ENCODE results near the gene NEU3. TPM values are rescaled to one million over a fixed set of nuclear protein-coding genes. Genes with fewer than 3 reads are reported as not detected.

NEU3 gene
- total RNA-seq, 1 experiment from 2014 or later, result 29.0 TPM

DNA sequence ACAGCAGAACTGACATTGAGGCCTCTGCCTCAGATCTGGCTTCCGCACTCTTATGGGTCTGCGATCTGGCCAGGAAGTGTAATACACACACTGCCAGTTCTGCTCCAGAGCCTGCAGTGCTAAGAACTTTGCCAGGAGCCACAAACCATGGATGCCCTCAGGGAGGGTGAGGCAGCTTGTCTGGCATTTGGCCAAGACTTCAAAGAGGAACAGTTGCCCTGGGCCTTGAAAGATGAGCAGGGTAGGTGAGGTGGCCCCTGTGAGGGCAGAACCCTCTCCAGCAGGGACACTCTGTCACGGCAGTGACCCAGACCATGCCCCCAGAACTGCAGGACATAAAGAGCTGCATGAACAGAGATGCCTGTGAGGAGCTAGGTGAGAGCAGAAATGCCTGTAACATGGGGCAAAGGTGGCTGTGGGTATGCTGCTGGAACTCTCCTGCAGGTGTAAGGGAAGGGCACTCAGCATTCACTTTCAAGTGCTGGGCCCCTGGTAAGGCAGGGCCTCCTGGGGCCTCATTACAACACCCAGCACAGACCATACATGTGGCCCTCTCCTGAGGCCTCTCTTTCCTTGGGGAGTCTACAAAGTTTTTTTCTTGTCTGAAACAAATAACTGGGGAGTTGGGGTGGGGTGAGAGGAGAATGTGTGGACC, 47.3 kb downstream of the NEU3 start:
- DNase-seq (ENCODE audit: low read depth, low spot score), result no peak
- H3K36me3 ChIP-seq (ENCODE audit: control insufficient read depth, insufficient read depth, low read length), result no peaks in the 10 kb centered on the region
- H3K4me3 ChIP-seq (ENCODE audit: low read depth in 2 of 2, low read length in 2 of 2), result no peak overlapping the region
- H3K4me1 ChIP-seq (ENCODE audit: control insufficient read depth, insufficient read depth, low read length), result no peaks in the 10 kb centered on the region
- ChIA-PET POLR2A (no interaction called here), CTCF (interaction anchor here (0.6 to 1.1 kb wide), 3 partner anchors 104 to 333 kb away, joined by 3 to 4 read pairs (median 4); no protein-coding TSS in a partner anchor)
- in situ Hi-C loops (cut with HindIII; ENCODE audit: low pct_unique_long_range_greater_than_20kb, low sequenced_read_pairs) (no loop called here), intact Hi-C loops (cut with micrococcal nuclease; ENCODE audit: unreplicated experiment) (no loop called here)
- ATAC-seq, result peak; percentile 73
- no TSS peak for BruUV-seq (replicated peaks)
- no peak for TF ChIP-seq SIN3A (IDR thresholded peaks at IDR 0.05; ENCODE audit: borderline replicate concordance, insufficient read depth, low read depth, low read length)
- peak; percentile 60; the same call in 1 of the 2 replicates for TF ChIP-seq TCF7L2 (IDR thresholded peaks at IDR 0.05; ENCODE audit: low read depth, low read length)
- no peak overlapping the region for H3K27ac ChIP-seq (ENCODE audit: low read length)
- no peaks in the 10 kb centered on the region for H3K9me3 ChIP-seq (ENCODE audit: control insufficient read depth, insufficient read depth, low read depth, low read length)
- H3K27me3 ChIP-seq (ENCODE audit: control insufficient read depth, insufficient read depth, low read length), result no peaks in the 10 kb centered on the region

DNA sequence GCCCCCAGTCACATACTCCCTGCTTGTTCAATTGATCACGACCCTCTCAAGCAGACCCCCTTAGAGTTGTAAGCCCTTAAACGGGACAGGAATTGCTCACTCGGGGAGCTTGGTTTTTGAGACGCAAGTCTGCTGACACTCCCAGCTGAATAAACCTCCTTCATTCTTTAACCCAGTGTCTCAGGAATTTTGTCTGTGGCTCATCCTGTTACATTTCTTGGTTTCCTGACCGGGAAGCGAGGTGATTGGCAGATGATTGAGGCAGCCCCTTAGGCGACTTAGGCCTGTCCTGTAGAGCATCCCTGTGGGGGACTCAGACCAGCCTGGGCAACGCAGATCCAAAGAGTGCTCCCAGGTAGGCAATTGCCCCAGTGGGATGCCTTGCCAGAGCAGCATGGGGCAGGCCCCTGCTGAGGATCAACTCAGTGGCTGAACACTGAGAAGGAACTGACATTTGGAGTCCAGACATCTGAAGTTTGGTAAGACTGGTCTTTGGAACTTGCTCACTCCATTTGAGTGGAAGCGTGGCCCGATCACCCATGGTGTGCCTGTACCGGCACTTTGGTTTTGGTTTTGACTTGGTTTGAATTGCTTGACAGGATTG, 51.5 kb downstream of the NEU3 start:
- H3K9me3 ChIP-seq (ENCODE audit: control insufficient read depth, insufficient read depth, low read depth, low read length), result no peaks in the 10 kb centered on the region
- no peaks in the 10 kb centered on the region for H3K4me1 ChIP-seq (ENCODE audit: control insufficient read depth, insufficient read depth, low read length)
- ATAC-seq, result no peak
- in situ Hi-C loops (cut with HindIII; ENCODE audit: low pct_unique_long_range_greater_than_20kb, low sequenced_read_pairs), result no loop called here
- CTCF ChIA-PET, result no interaction called here
- intact Hi-C loops (cut with micrococcal nuclease; ENCODE audit: unreplicated experiment), result no loop called here
- H3K27me3 ChIP-seq (ENCODE audit: control insufficient read depth, insufficient read depth, low read length), result no peaks in the 10 kb centered on the region; the same call in 1 of the 2 replicates
- no peak overlapping the region for H3K27ac ChIP-seq (ENCODE audit: low read length)
- H3K36me3 ChIP-seq (ENCODE audit: control insufficient read depth, insufficient read depth, low read length), result no peaks in the 10 kb centered on the region
- BruUV-seq (replicated peaks), result no TSS peak
- no peak overlapping the region for H3K4me3 ChIP-seq (ENCODE audit: low read depth in 2 of 2, low read length in 2 of 2)
- DNase-seq (ENCODE audit: low read depth, low spot score), result no peak
- POLR2A ChIA-PET, result no interaction called here
- TF ChIP-seq POLR2AphosphoS5 (IDR thresholded peaks at IDR 0.05; ENCODE audit: low read depth, low read length) (no peak), TCF7L2 (IDR thresholded peaks at IDR 0.05; ENCODE audit: low read depth, low read length) (no peak), SIN3A (IDR thresholded peaks at IDR 0.05; ENCODE audit: borderline replicate concordance, insufficient read depth, low read depth, low read length) (no peak)
- TF ChIP-seq, protein P1, sequence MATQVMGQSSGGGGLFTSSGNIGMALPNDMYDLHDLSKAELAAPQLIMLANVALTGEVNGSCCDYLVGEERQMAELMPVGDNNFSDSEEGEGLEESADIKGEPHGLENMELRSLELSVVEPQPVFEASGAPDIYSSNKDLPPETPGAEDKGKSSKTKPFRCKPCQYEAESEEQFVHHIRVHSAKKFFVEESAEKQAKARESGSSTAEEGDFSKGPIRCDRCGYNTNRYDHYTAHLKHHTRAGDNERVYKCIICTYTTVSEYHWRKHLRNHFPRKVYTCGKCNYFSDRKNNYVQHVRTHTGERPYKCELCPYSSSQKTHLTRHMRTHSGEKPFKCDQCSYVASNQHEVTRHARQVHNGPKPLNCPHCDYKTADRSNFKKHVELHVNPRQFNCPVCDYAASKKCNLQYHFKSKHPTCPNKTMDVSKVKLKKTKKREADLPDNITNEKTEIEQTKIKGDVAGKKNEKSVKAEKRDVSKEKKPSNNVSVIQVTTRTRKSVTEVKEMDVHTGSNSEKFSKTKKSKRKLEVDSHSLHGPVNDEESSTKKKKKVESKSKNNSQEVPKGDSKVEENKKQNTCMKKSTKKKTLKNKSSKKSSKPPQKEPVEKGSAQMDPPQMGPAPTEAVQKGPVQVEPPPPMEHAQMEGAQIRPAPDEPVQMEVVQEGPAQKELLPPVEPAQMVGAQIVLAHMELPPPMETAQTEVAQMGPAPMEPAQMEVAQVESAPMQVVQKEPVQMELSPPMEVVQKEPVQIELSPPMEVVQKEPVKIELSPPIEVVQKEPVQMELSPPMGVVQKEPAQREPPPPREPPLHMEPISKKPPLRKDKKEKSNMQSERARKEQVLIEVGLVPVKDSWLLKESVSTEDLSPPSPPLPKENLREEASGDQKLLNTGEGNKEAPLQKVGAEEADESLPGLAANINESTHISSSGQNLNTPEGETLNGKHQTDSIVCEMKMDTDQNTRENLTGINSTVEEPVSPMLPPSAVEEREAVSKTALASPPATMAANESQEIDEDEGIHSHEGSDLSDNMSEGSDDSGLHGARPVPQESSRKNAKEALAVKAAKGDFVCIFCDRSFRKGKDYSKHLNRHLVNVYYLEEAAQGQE (IDR thresholded peaks at IDR 0.05; ENCODE audit: insufficient read depth in 1 of 2, low read depth in 2 of 2, low read length in 1 of 2), result no peak
- TF ChIP-seq, protein P2, sequence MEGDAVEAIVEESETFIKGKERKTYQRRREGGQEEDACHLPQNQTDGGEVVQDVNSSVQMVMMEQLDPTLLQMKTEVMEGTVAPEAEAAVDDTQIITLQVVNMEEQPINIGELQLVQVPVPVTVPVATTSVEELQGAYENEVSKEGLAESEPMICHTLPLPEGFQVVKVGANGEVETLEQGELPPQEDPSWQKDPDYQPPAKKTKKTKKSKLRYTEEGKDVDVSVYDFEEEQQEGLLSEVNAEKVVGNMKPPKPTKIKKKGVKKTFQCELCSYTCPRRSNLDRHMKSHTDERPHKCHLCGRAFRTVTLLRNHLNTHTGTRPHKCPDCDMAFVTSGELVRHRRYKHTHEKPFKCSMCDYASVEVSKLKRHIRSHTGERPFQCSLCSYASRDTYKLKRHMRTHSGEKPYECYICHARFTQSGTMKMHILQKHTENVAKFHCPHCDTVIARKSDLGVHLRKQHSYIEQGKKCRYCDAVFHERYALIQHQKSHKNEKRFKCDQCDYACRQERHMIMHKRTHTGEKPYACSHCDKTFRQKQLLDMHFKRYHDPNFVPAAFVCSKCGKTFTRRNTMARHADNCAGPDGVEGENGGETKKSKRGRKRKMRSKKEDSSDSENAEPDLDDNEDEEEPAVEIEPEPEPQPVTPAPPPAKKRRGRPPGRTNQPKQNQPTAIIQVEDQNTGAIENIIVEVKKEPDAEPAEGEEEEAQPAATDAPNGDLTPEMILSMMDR (IDR thresholded peaks at IDR 0.05), result no peak

DNA sequence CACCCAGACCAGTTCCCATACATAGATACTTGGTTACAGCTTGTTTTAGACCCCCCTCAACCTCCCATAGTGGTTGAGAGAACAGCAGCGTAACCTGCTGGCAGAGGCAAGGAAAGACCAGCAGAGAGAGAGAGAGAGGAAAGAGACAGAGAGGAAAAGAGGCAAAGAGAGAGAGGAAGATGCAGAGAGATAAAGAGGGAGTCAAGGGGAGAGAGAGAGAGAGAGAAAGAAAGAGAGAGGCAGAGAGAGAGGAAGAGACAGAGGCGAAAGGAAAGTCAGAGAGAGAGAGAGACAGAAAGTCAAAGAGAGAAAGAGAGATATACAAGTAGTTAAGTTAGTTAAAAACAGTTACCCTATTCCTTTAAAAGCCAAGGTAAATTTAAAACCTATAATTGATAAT, 52.5 kb downstream of the NEU3 start:
- no peaks in the 10 kb centered on the region; the same call in 1 of the 2 replicates for H3K27me3 ChIP-seq (ENCODE audit: control insufficient read depth, insufficient read depth, low read length)
- no peak for ATAC-seq
- ChIA-PET POLR2A (no interaction called here), CTCF (no interaction called here)
- no peak overlapping the region for H3K4me3 ChIP-seq (ENCODE audit: low read depth in 2 of 2, low read length in 2 of 2)
- no peaks in the 10 kb centered on the region for H3K36me3 ChIP-seq (ENCODE audit: control insufficient read depth, insufficient read depth, low read length)
- intact Hi-C loops (cut with micrococcal nuclease; ENCODE audit: unreplicated experiment) (no loop called here), in situ Hi-C loops (cut with HindIII; ENCODE audit: low pct_unique_long_range_greater_than_20kb, low sequenced_read_pairs) (no loop called here)
- TF ChIP-seq, protein P2 (IDR thresholded peaks at IDR 0.05), result no peak
- TF ChIP-seq, protein P1 (IDR thresholded peaks at IDR 0.05; ENCODE audit: insufficient read depth in 1 of 2, low read depth in 2 of 2, low read length in 1 of 2), result no peak
- no peak for TF ChIP-seq TCF7L2 (IDR thresholded peaks at IDR 0.05; ENCODE audit: low read depth, low read length)
- no peak for TF ChIP-seq POLR2AphosphoS5 (IDR thresholded peaks at IDR 0.05; ENCODE audit: low read depth, low read length)
- no peak for TF ChIP-seq SIN3A (IDR thresholded peaks at IDR 0.05; ENCODE audit: borderline replicate concordance, insufficient read depth, low read depth, low read length)
- no peaks in the 10 kb centered on the region for H3K4me1 ChIP-seq (ENCODE audit: control insufficient read depth, insufficient read depth, low read length)
- no TSS peak for BruUV-seq (replicated peaks)
- H3K27ac ChIP-seq (ENCODE audit: low read length), result no peak overlapping the region
- DNase-seq (ENCODE audit: low read depth, low spot score), result no peak
- no peaks in the 10 kb centered on the region for H3K9me3 ChIP-seq (ENCODE audit: control insufficient read depth, insufficient read depth, low read depth, low read length)

Data from Panc1 (cell line).